KOPT-K1 (cell line): ENCODE data around the gene PLEK2.
"Not testable (repeated sequence)": the region's sequence is repeated elsewhere in the genome, so short reads cannot be mapped to it uniquely, and the experiment has no call there.

Experiments
- H3K27ac ChIP-seq: fragments of 200-600 bp; sonication (generic); 2 replicates; pipeline ENCODE4 v1.5.1; 2016; ENCODE audit warnings: antibody characterized with exemption, mild to moderate bottlenecking, low read depth, low read length; ENCODE audit not compliant: poor library complexity, severe bottlenecking
- H3K36me3 ChIP-seq: fragments of 200-600 bp; sonication (generic); 2 replicates; pipeline ENCODE4 v1.5.1; 2017; ENCODE audit warnings: antibody characterized with exemption, mild to moderate bottlenecking, low read length, moderate library complexity; ENCODE audit not compliant: insufficient read depth
- H3K9me3 ChIP-seq: fragments of 200-600 bp; sonication (generic); 2 replicates; pipeline ENCODE4 v1.5.1; 2017; ENCODE audit warnings: antibody characterized with exemption, low read length, mild to moderate bottlenecking; ENCODE audit not compliant: insufficient read depth, poor library complexity, severe bottlenecking

Gene PLEK2

GRCh38 chr14:67418401-67419191, 6.6 kb upstream of the PLEK2 start:
- no peaks in the 10 kb centered on the region for H3K36me3 ChIP-seq
- no peaks in the 10 kb centered on the region for H3K9me3 ChIP-seq
- H3K27ac ChIP-seq, result no peak overlapping the region

- Histone ChIP-seq H3K9me3 (no peaks in the 10 kb centered on the region), H3K27ac (no peak overlapping the region), H3K36me3 (no peaks in the 10 kb centered on the region)
Observed at GRCh38 chr14:67417633-67418032, 5.7 kb upstream of the PLEK2 start.

DNA sequence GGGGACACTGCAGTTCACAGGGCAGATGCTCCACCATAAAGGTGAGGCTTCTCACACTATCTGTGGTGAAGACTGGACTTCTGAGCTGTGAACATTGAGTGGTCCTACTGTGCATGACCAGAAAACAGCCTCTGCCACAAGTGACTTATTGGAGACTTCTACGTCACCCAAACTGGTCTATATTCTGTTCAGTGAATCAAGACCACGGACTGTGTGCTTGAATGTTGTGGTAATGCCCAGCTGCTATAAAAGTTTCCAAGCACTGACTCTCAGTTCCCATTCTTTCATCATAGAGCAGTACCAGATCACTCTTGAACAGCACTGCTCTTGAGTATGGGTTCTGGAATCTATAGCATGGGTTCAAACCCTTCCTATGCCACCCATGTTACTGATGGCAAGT, 4.8 kb upstream of the PLEK2 start:
- Histone ChIP-seq H3K27ac (no peak overlapping the region), H3K9me3 (no peaks in the 10 kb centered on the region), H3K36me3 (no peaks in the 10 kb centered on the region)

DNA sequence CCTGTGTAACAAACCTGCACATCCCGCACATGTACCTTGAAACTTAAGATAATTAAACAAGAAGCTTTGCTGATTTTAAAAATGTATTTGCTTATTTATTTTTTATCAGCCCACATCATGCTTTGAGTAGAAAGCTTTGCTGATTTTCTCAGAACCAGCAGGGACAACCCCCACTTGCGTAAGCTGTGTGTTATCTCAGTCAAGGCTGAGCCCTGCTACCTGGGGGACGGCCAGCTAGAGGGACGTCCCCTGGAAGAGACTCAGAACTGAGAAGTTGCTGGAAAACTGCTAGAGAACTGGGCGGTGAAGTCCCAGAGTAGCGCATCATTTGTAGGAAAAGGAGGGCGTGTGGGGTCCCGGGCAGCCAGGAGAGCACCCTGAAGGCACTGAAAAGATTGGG, 4.1 kb upstream of the PLEK2 start:
- no peak overlapping the region for H3K27ac ChIP-seq
- no peaks in the 10 kb centered on the region for H3K36me3 ChIP-seq
- no peaks in the 10 kb centered on the region for H3K9me3 ChIP-seq

DNA sequence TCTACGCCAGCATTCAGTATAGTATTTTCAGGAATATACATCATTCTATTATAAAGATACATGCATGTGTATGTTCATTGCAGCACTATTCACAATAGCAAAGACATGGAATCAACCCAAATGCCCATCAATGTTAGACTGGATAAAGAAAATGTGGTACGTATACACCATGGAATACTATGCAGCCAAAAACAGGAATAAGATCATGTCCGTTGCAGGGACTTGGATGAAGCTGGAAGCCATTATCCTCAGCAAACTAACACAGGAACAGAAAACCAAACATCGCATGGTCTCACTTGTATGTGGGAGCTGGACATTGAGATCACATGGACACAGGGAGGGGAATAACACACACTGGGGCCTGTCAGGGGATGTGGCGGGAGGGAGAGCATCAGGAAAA, 3.6 kb upstream of the PLEK2 start:
- H3K9me3 ChIP-seq, H3K27ac ChIP-seq, H3K36me3 ChIP-seq: not testable (repeated sequence)

DNA sequence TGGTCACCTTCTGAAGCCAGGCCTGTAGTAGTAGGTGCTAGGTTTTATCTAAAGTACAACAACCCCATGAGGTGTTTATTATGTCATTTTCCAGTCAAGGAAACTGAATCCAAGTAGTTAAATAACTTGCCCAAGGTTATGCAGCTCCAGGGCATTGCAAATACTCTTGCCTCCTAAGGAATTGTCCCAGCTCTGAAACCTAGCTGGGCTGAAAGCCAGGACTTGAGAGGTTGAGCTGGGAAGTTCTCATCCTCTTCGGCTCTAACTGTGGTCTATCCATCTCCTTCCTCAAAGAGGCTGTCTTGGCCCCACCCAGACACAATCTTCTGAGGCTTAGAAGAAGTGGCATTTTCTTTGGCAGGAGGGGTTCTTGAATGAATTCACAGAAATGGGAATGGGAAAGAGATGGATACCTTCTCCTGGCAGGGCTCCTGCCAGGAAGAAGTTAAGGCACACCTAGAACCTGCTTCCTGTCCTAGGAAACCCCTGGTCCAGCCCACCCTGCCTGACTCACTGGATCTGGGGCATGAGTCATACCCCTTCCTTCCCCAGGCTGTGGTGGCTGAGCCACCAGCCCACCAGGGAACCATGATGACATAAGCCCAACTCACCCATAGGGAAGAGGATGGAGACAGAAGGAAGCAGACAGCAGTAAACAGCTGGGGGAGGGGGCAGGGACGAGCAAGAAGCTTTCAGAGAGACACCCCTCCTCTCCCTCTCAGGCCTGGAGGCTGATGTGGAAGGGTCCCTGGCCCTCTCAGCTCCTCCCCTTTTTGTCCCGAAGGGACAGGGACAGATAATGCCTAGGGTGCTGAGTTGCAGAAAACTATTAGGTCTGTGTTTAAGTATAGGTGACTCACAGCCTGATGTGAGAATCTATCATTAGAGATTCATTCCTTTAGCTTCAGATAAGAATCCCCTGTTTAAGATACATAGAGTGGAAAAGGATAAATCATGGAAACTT, 2.1 kb upstream of the PLEK2 start:
- no peak overlapping the region for H3K27ac ChIP-seq
- H3K36me3 ChIP-seq, result no peaks in the 10 kb centered on the region
- no peaks in the 10 kb centered on the region for H3K9me3 ChIP-seq

DNA sequence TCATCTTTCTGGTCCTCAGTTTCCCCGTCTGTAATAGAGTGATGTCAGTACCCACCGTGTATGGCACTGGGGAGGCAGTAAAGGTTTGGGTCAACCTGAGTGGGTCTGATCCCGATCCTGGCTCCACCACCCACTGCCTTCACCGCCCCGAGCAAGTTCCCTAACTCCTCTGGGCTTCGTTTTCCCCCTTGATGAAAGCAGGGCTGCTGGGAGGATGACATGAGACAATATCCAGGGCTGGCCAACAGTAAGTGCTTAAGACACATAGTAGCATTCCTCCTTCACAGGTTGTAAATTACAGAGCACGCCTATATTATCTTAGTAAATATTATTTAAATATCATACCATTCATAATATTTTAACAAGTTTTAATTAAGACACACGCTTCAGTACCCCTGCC, 595 bp downstream of the PLEK2 start:
- H3K9me3 ChIP-seq, result no peaks in the 10 kb centered on the region
- no peaks in the 10 kb centered on the region for H3K36me3 ChIP-seq
- no peak overlapping the region for H3K27ac ChIP-seq

DNA sequence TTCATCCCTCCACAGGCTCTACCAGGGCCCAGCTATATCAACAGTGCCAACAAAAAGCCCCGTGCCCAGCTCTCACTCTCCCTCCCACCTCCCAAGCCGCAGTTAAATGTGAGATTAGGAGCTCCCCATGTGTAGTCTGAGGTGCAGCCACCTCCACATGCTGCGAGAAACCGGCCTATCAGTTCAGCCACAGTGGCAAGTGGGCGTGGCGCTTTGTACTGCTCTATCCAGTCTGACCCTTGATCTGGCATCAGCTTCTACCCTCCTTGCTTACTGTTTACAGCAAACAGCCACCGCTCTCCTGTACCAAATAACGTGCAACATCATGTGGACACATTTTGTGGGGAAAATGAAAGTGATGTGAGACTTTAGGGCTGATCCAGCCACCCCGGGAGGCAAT, 1.7 kb downstream of the PLEK2 start:
- H3K36me3 ChIP-seq, result no peaks in the 10 kb centered on the region
- no peak overlapping the region for H3K27ac ChIP-seq

DNA sequence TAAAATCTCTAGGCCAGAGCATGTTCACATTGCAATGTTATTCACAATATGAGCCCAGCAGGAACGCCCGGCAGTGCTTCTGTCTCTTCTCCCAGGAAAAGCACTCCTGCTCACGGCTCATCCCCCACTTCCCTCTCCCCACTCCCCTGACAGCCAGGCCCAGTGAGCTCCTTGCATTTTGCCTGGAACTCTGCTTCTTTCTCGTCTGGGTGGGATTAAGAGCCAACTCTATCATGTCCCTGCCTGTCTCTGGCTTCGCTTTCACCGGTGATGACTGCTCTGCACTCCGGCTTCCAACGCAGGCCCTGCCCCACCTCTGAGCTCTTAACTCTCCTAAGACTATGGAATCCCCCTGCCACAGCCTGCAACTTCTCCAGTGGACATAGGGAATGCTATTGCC, 2.5 kb downstream of the PLEK2 start:
- H3K9me3 ChIP-seq, result no peaks in the 10 kb centered on the region
- no peaks in the 10 kb centered on the region for H3K36me3 ChIP-seq
- no peak overlapping the region for H3K27ac ChIP-seq

More for the DNA sequence above, 1.7 kb downstream of the PLEK2 start:
- no peaks in the 10 kb centered on the region for H3K9me3 ChIP-seq

GRCh38 chr14:67408122-67408801, 3.7 kb downstream of the PLEK2 start:
- H3K36me3 ChIP-seq, H3K9me3 ChIP-seq, H3K27ac ChIP-seq: not testable (repeated sequence)

DNA sequence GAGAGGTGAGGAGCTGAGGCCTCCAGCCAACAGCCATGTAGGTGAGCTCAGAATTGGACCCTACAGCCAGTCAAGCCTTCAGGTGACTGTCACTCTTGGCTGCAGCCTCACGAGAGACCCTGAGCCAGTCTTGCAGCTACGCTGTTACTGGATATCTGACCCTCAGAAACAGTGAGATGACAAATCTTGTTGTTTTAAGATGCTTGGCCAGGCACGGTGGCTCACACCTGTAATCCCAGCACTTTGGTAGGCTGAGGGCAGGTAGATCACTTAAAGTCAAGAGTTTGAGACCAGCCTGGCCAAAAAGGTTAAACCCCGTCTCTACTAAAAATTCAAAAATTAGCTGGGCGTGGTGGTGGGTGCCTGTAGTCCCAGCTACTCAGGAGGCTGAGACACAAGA, 6.2 kb downstream of the PLEK2 start:
- H3K36me3 ChIP-seq, result no peaks in the 10 kb centered on the region
- H3K27ac ChIP-seq, result no peak overlapping the region
- no peaks in the 10 kb centered on the region for H3K9me3 ChIP-seq

DNA sequence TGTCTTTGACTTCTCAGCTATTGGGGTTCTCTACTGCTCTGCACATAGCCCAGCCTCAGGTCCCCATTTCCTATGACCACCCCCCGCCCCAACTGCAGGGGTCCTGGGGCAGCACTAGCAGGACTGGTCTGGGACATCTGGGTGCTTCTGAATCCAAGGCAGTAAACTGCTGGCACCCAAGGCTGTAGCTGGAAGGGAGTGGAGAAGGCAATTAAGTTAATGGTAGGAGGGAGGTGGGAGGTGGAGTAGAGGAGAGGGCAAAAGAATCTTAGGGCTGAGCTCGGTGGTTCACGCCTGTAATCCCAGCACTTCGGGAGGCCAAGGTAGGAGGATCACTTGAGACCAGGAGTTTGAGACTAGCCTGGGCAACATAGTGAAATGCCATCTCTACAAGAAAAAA, 11.5 kb downstream of the PLEK2 start:
- Histone ChIP-seq H3K36me3 (no peaks in the 10 kb centered on the region), H3K9me3 (no peaks in the 10 kb centered on the region), H3K27ac (no peak overlapping the region)

DNA sequence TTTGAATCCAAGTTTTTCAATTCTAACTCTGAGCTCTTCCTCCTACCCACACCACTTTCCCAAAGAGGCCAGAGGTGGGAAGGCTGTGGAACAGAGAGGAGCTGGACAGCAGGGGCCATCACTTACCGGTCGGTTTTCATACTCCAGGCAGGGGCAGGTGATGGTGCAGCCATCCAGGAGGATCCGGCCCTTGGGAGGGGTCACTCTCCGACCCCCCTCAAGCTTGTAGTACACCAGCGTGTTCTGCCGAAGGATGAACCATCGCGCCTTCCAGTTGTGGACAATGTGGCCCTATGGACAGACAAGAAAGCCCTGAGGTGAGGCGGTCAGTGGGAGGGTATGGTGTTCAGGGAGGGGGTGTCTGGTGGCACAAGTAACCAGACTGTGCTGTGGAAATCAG, 14.4 kb downstream of the PLEK2 start:
- Histone ChIP-seq H3K9me3 (no peaks in the 10 kb centered on the region), H3K36me3 (no peaks in the 10 kb centered on the region), H3K27ac (no peak overlapping the region)

DNA sequence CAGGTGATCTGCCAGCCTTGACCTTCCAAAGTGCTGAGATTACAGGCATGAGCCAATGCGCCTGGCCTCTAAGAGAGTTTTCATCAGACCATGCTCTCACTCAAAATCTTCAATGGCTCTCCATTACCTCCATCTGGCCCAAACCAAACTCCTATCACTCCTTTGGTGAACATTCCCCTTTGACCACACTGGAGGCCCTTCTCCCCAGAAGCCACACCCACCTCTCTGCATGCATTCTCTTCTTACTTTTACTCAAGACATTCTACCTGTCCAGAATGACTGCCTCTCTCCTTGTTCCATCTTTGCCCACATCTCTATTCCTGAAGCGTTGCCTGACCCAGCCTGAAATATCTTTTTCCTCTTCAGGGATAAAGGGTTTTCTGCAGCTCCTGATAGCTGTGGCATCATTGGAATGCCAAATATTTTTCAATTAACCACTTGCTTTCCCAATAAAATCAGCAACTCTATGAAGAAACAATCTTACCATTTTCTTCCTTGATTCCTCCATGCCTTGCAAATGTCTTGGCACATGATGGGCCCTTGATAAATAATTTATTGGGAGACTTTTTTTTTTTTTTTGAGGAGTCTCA, 15.5 kb downstream of the PLEK2 start:
- Histone ChIP-seq H3K36me3 (no peaks in the 10 kb centered on the region), H3K9me3 (no peaks in the 10 kb centered on the region), H3K27ac (no peak overlapping the region)

DNA sequence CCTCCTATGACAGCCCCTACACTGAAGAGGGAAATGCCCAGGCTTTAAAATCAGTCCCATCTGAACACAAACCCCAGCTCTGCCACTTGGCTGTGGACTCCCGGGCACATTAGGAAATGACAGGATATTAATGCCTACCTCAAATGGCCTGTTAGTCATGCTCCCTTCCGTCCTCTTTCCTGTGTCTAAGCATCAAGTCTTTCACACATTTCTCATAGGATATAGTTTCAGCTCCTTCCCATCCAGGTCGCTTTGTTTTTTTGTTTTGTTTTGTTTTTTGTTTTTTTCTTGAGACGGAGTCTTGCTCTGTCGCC, 16.1 kb downstream of the PLEK2 start:
- Histone ChIP-seq H3K27ac (no peak overlapping the region), H3K9me3 (no peaks in the 10 kb centered on the region), H3K36me3 (no peaks in the 10 kb centered on the region)
